ENCODE data around the gene SIPA1L3. TPM values are rescaled to one million over a fixed set of nuclear protein-coding genes. Genes with fewer than 3 reads are reported as not detected.
A peak's percentile ranks its signal among the peaks of the same experiment; 100 is the strongest.
"Not testable (repeated sequence)": the region's sequence is repeated elsewhere in the genome, so short reads cannot be mapped to it uniquely, and the experiment has no call there.

The SIPA1L3 gene
- total RNA-seq, 1 experiment from 2014 or later: 66.3 TPM

DNA sequence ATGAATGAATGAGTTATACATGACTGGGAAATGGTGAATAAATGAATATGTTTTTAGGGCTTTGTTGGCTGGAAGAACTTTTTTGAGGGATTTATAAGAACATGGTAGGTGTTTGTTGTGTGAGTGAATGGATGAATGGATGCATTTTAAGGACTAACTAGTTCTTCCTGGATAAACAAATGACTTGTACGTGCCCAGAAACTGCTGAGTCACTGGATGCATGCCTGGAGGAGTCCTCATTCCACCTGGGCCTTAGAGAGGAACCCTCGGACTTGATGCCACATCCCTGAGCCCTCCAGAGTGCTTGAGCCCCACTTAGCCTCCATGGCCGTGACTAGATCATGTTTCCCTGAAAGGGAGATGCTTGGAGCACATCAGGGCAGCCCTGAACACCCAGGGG, 163.6 kb downstream of the SIPA1L3 start:
- TF ChIP-seq, protein P1, sequence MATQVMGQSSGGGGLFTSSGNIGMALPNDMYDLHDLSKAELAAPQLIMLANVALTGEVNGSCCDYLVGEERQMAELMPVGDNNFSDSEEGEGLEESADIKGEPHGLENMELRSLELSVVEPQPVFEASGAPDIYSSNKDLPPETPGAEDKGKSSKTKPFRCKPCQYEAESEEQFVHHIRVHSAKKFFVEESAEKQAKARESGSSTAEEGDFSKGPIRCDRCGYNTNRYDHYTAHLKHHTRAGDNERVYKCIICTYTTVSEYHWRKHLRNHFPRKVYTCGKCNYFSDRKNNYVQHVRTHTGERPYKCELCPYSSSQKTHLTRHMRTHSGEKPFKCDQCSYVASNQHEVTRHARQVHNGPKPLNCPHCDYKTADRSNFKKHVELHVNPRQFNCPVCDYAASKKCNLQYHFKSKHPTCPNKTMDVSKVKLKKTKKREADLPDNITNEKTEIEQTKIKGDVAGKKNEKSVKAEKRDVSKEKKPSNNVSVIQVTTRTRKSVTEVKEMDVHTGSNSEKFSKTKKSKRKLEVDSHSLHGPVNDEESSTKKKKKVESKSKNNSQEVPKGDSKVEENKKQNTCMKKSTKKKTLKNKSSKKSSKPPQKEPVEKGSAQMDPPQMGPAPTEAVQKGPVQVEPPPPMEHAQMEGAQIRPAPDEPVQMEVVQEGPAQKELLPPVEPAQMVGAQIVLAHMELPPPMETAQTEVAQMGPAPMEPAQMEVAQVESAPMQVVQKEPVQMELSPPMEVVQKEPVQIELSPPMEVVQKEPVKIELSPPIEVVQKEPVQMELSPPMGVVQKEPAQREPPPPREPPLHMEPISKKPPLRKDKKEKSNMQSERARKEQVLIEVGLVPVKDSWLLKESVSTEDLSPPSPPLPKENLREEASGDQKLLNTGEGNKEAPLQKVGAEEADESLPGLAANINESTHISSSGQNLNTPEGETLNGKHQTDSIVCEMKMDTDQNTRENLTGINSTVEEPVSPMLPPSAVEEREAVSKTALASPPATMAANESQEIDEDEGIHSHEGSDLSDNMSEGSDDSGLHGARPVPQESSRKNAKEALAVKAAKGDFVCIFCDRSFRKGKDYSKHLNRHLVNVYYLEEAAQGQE (IDR thresholded peaks at IDR 0.05; ENCODE audit: insufficient read depth in 1 of 2, low read depth in 2 of 2, low read length in 1 of 2): no peak
- TF ChIP-seq POLR2AphosphoS5 (IDR thresholded peaks at IDR 0.05; ENCODE audit: low read depth, low read length) (no peak), SIN3A (IDR thresholded peaks at IDR 0.05; ENCODE audit: borderline replicate concordance, insufficient read depth, low read depth, low read length) (no peak), TCF7L2 (IDR thresholded peaks at IDR 0.05; ENCODE audit: low read depth, low read length) (no peak)
- TF ChIP-seq, protein P2, sequence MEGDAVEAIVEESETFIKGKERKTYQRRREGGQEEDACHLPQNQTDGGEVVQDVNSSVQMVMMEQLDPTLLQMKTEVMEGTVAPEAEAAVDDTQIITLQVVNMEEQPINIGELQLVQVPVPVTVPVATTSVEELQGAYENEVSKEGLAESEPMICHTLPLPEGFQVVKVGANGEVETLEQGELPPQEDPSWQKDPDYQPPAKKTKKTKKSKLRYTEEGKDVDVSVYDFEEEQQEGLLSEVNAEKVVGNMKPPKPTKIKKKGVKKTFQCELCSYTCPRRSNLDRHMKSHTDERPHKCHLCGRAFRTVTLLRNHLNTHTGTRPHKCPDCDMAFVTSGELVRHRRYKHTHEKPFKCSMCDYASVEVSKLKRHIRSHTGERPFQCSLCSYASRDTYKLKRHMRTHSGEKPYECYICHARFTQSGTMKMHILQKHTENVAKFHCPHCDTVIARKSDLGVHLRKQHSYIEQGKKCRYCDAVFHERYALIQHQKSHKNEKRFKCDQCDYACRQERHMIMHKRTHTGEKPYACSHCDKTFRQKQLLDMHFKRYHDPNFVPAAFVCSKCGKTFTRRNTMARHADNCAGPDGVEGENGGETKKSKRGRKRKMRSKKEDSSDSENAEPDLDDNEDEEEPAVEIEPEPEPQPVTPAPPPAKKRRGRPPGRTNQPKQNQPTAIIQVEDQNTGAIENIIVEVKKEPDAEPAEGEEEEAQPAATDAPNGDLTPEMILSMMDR (IDR thresholded peaks at IDR 0.05): no peak

DNA sequence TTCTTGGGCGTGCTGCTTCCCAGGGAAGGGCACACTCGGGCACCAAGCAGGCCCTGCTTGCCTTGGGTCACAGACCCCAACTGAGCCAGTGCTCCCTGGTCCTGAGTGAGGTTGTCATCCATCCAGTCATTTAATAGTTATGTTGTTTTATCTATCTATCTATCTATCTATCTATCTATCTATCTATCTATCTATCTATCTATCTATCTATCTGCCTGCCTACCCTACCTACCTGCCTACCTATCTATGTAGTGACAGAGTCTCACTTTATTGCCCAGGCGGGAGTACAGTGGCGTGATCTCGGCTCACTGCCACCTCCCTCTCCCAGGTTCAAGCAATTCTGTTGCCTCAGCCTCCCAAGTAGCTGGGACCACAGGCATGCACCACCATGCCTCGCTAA, 164.0 kb downstream of the SIPA1L3 start:
- H3K9me3 ChIP-seq (ENCODE audit: control insufficient read depth, insufficient read depth, low read depth, low read length); ATAC-seq; H3K36me3 ChIP-seq (ENCODE audit: control insufficient read depth, insufficient read depth, low read length); intact Hi-C loops (cut with micrococcal nuclease; ENCODE audit: unreplicated experiment); in situ Hi-C loops (cut with HindIII; ENCODE audit: low pct_unique_long_range_greater_than_20kb, low sequenced_read_pairs); H3K27me3 ChIP-seq (ENCODE audit: control insufficient read depth, insufficient read depth, low read length); CTCF ChIA-PET; BruUV-seq (replicated peaks); DNase-seq (ENCODE audit: low read depth, low spot score); H3K4me1 ChIP-seq (ENCODE audit: control insufficient read depth, insufficient read depth, low read length); H3K4me3 ChIP-seq (ENCODE audit: low read depth in 2 of 2, low read length in 2 of 2); H3K27ac ChIP-seq (ENCODE audit: low read length): not testable (repeated sequence)
- POLR2A ChIA-PET: interaction anchor here (0.5 kb wide), 1 partner anchor 14 kb away, joined by 6 read pairs; no protein-coding TSS in a partner anchor

More for the DNA sequence above, 163.6 kb downstream of the SIPA1L3 start:
- POLR2A ChIA-PET: no interaction called here
- DNase-seq (ENCODE audit: low read depth, low spot score) (no peak), ATAC-seq (no peak)
- Histone ChIP-seq H3K27me3 (ENCODE audit: control insufficient read depth, insufficient read depth, low read length) (no peaks in the 10 kb centered on the region), H3K27ac (ENCODE audit: low read length) (peak overlapping the region; percentile 10; the same call in 1 of the 2 replicates), H3K9me3 (ENCODE audit: control insufficient read depth, insufficient read depth, low read depth, low read length) (no peaks in the 10 kb centered on the region), H3K4me3 (ENCODE audit: low read depth in 2 of 2, low read length in 2 of 2) (no peak overlapping the region), H3K36me3 (ENCODE audit: control insufficient read depth, insufficient read depth, low read length) (no peaks in the 10 kb centered on the region), H3K4me1 (ENCODE audit: control insufficient read depth, insufficient read depth, low read length) (peaks cover 5% of the 10 kb centered on the region; the same call in 1 of the 2 replicates)
- in situ Hi-C loops (cut with HindIII; ENCODE audit: low pct_unique_long_range_greater_than_20kb, low sequenced_read_pairs) (no loop called here), intact Hi-C loops (cut with micrococcal nuclease; ENCODE audit: unreplicated experiment) (no loop called here)
- CTCF ChIA-PET: no interaction called here
- no TSS peak for BruUV-seq (replicated peaks)

DNA sequence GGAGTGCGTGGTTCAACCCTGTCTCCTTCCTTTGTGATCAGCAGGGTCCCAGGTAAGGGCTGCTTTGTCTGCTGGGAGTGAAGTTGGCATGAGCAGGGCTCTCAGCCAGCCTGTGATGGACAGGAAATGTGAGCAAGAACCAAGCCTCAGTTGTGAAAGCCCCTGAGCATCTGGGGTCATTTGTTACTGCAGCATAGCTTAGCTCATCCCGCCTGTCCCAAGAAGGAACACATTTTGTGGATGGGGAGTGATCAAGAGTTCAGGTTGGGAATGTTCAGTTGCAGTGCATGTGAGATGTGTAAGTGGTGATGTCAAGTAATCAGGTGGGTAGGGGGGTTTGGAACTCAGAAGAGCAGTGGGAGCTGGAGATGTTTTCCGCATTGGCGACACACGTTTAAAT, 164.6 kb downstream of the SIPA1L3 start:
- Histone ChIP-seq H3K4me3 (ENCODE audit: low read depth in 2 of 2, low read length in 2 of 2) (no peak overlapping the region), H3K36me3 (ENCODE audit: control insufficient read depth, insufficient read depth, low read length) (no peaks in the 10 kb centered on the region), H3K27ac (ENCODE audit: low read length) (no peak overlapping the region), H3K9me3 (ENCODE audit: control insufficient read depth, insufficient read depth, low read depth, low read length) (no peaks in the 10 kb centered on the region), H3K27me3 (ENCODE audit: control insufficient read depth, insufficient read depth, low read length) (no peaks in the 10 kb centered on the region), H3K4me1 (ENCODE audit: control insufficient read depth, insufficient read depth, low read length) (peaks cover 5% of the 10 kb centered on the region; the same call in 1 of the 2 replicates)
- ChIA-PET POLR2A (no interaction called here), CTCF (no interaction called here)
- in situ Hi-C loops (cut with HindIII; ENCODE audit: low pct_unique_long_range_greater_than_20kb, low sequenced_read_pairs): no loop called here
- TF ChIP-seq, protein P1 (IDR thresholded peaks at IDR 0.05; ENCODE audit: insufficient read depth in 1 of 2, low read depth in 2 of 2, low read length in 1 of 2): no peak
- TF ChIP-seq TCF7L2 (IDR thresholded peaks at IDR 0.05; ENCODE audit: low read depth, low read length): no peak
- no peak for TF ChIP-seq SIN3A (IDR thresholded peaks at IDR 0.05; ENCODE audit: borderline replicate concordance, insufficient read depth, low read depth, low read length)
- TF ChIP-seq, protein P2 (IDR thresholded peaks at IDR 0.05): no peak
- TF ChIP-seq POLR2AphosphoS5 (IDR thresholded peaks at IDR 0.05; ENCODE audit: low read depth, low read length): no peak
- ATAC-seq: no peak
- intact Hi-C loops (cut with micrococcal nuclease; ENCODE audit: unreplicated experiment): no loop called here
- no peak for DNase-seq (ENCODE audit: low read depth, low spot score)
- no TSS peak for BruUV-seq (replicated peaks)

All from Panc1 (cell line).